ENCODE measurements around the gene KREMEN2.
"Not testable (repeated sequence)": the region's sequence is repeated elsewhere in the genome, so short reads cannot be mapped to it uniquely, and the experiment has no call there.

The KREMEN2 gene

GRCh38 chr16:2939968-2940367 lies 24.1 kb upstream of the KREMEN2 start:
- no peak for DNase-seq (ENCODE audit: low read depth)

- no peak for DNase-seq (ENCODE audit: low read depth)
Observed at GRCh38 chr16:2942045-2942444, 22.0 kb upstream of the KREMEN2 start.

GRCh38 chr16:2943716-2944115 lies 20.4 kb upstream of the KREMEN2 start:
- not testable (repeated sequence) for DNase-seq (ENCODE audit: low read depth)

- DNase-seq (ENCODE audit: low read depth), result no peak
Observed at GRCh38 chr16:2946649-2947048, 17.4 kb upstream of the KREMEN2 start.

- DNase-seq (ENCODE audit: low read depth), result no peak
Observed at GRCh38 chr16:2948807-2949704, 15.0 kb upstream of the KREMEN2 start.

GRCh38 chr16:2949705-2950352 lies 14.2 kb upstream of the KREMEN2 start:
- no peak for DNase-seq (ENCODE audit: low read depth)

GRCh38 chr16:2950353-2950724 lies 13.7 kb upstream of the KREMEN2 start:
- no peak for DNase-seq (ENCODE audit: low read depth)

- DNase-seq (ENCODE audit: low read depth), result no peak
Observed at GRCh38 chr16:2950773-2951172, 13.3 kb upstream of the KREMEN2 start.

- DNase-seq (ENCODE audit: low read depth), result no peak
Observed at GRCh38 chr16:2952679-2953078, 11.4 kb upstream of the KREMEN2 start.

GRCh38 chr16:2953706-2954627 lies 10.1 kb upstream of the KREMEN2 start:
- DNase-seq (ENCODE audit: low read depth), result no peak

- no peak for DNase-seq (ENCODE audit: low read depth)
Observed at GRCh38 chr16:2954656-2955381, 9.3 kb upstream of the KREMEN2 start.

GRCh38 chr16:2955438-2955778 lies 8.7 kb upstream of the KREMEN2 start:
- DNase-seq (ENCODE audit: low read depth), result no peak

- no peak for DNase-seq (ENCODE audit: low read depth)
Observed at GRCh38 chr16:2955779-2956578, 8.1 kb upstream of the KREMEN2 start.

- no peak for DNase-seq (ENCODE audit: low read depth)
Observed at GRCh38 chr16:2956579-2956956, 7.5 kb upstream of the KREMEN2 start.

- DNase-seq (ENCODE audit: low read depth), result no peak
Observed at GRCh38 chr16:2959206-2959605, 4.9 kb upstream of the KREMEN2 start.

- DNase-seq (ENCODE audit: low read depth), result no peak
Observed at GRCh38 chr16:2960183-2961010, 3.7 kb upstream of the KREMEN2 start.

- DNase-seq (ENCODE audit: low read depth), result no peak
Observed at GRCh38 chr16:2962334-2963073, 1.6 kb upstream of the KREMEN2 start.

- no peak for DNase-seq (ENCODE audit: low read depth)
Observed at GRCh38 chr16:2963074-2963722, 877 bp upstream of the KREMEN2 start.

Measured in GM04504 (cell line).